ENCODE data around the gene CSTB. TPM values are rescaled to one million over a fixed set of nuclear protein-coding genes. Genes with fewer than 3 reads are reported as not detected.

The CSTB gene
- total RNA-seq, 4 donors from 2014 or later, result 375 to 700 (median 481) TPM

- H3K27ac ChIP-seq, result no peak overlapping the region
- 80 to 87% methylated on average over 1 to 3 of the region's 8 CpGs for WGBS, 2 donors
- intact Hi-C loops (cut with DNase I), result no loop called here
These were observed 32.2 kb downstream of the CSTB start for GRCh38 chr21:43743947-43744346.

GRCh38 chr21:43741423-43742096 is 34.5 kb downstream of the CSTB start:
- Histone ChIP-seq H3K9me3 (no peaks in the 10 kb centered on the region), H3K4me1 (peaks cover 0 to 17% (median 0%) of the 10 kb centered on the region in 3 donors), H3K27me3 (no peaks in the 10 kb centered on the region), H3K27ac (no peak overlapping the region), H3K36me3 (peaks cover 3 to 74% (median 29%) of the 10 kb centered on the region in 3 donors), H3K4me3 (no peak overlapping the region)
- no peak for DNase-seq
- intact Hi-C loops (cut with DNase I), result no loop called here
- WGBS, 2 donors, result 82% methylated on average over 2 of the region's 28 CpGs; no CpG with 5 or more reads in 1 of the 2 donors
- no peak for TF ChIP-seq POLR2A (IDR thresholded peaks at IDR 0.05)
- TF ChIP-seq, protein P1, sequence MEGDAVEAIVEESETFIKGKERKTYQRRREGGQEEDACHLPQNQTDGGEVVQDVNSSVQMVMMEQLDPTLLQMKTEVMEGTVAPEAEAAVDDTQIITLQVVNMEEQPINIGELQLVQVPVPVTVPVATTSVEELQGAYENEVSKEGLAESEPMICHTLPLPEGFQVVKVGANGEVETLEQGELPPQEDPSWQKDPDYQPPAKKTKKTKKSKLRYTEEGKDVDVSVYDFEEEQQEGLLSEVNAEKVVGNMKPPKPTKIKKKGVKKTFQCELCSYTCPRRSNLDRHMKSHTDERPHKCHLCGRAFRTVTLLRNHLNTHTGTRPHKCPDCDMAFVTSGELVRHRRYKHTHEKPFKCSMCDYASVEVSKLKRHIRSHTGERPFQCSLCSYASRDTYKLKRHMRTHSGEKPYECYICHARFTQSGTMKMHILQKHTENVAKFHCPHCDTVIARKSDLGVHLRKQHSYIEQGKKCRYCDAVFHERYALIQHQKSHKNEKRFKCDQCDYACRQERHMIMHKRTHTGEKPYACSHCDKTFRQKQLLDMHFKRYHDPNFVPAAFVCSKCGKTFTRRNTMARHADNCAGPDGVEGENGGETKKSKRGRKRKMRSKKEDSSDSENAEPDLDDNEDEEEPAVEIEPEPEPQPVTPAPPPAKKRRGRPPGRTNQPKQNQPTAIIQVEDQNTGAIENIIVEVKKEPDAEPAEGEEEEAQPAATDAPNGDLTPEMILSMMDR (IDR thresholded peaks at IDR 0.05), result no peak

More at GRCh38 chr21:43743947-43744346, 32.2 kb downstream of the CSTB start:
- Histone ChIP-seq H3K36me3 (peaks cover 5 to 75% (median 25%) of the 10 kb centered on the region in 3 donors), H3K27me3 (no peaks in the 10 kb centered on the region), H3K4me1 (peaks cover 0 to 21% (median 0%) of the 10 kb centered on the region in 3 donors), H3K9me3 (no peaks in the 10 kb centered on the region), H3K4me3 (no peak overlapping the region)
- DNase-seq, result no peak
- TF ChIP-seq, protein P1 (IDR thresholded peaks at IDR 0.05), result no peak
- no peak for TF ChIP-seq POLR2A (IDR thresholded peaks at IDR 0.05)

GRCh38 chr21:43740497-43741156 is 35.5 kb downstream of the CSTB start:
- WGBS, 2 donors, result 34 to 51% methylated on average over 8 to 10 of the region's 25 CpGs
- intact Hi-C loops (cut with DNase I), result no loop called here

DNA sequence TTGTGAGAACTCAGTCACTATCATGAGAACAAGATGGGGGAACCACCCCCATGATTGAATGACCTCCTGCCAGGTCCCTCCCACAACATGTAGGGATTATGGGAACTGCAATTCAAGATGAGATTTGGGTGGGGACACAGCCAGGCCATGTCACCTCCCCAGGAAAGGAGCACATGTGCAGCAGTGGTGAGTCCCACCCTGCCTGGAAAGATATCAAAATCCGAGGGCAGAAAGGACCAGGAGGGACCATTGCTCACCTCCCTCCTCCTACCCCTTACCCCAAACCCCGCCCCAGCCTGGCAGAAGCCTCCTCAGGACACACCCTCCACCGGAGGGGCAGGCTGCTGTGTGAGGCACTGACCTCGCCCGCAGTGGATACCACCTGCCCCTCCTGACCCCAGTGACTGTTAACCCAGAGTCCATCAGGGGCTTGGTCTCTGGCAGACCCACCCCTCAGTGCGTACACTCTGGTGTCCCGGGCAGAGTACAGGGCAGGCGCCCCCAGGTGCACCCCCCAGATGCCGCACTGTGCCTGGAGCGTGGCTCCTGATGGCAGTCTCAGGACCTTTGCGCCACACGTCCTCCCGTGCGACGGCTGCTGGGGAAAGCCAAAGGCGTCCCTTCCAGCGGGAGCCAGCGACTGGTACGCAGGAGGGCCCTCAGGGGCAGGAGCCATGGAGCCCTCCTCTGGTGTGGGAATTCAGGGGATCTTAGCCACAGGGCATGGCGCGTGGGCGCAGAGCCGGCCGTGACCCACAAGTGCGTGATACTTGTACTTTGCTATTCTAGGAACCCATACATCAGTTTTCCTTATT is 36.3 kb downstream of the CSTB start:
- H3K36me3 ChIP-seq, result peaks cover 3 to 74% (median 15%) of the 10 kb centered on the region in 3 donors
- intact Hi-C loops (cut with DNase I), result no loop called here
- H3K4me3 ChIP-seq, result no peak overlapping the region
- DNase-seq, result no peak
- H3K27ac ChIP-seq, result peak overlapping the region; percentile 61 to 73 (median 68)
- TF ChIP-seq, protein P1 (IDR thresholded peaks at IDR 0.05), result no peak
- no peak for TF ChIP-seq POLR2A (IDR thresholded peaks at IDR 0.05)
- H3K9me3 ChIP-seq, result no peaks in the 10 kb centered on the region
- no peaks in the 10 kb centered on the region for H3K27me3 ChIP-seq
- H3K4me1 ChIP-seq, result peaks cover 0 to 26% (median 3%) of the 10 kb centered on the region in 3 donors
- 47 to 84% methylated on average over 4 to 8 of the region's 25 CpGs for WGBS, 2 donors

More at GRCh38 chr21:43740497-43741156, 35.5 kb downstream of the CSTB start:
- no peak for DNase-seq
- TF ChIP-seq, protein P1 (IDR thresholded peaks at IDR 0.05), result no peak
- no peak for TF ChIP-seq POLR2A (IDR thresholded peaks at IDR 0.05)
- H3K4me3 ChIP-seq, result peak overlapping the region in 1 of 4 donors; percentile 12
- peak overlapping the region; percentile 61 to 73 (median 68) for H3K27ac ChIP-seq
- H3K4me1 ChIP-seq, result peaks cover 0 to 18% (median 0%) of the 10 kb centered on the region in 3 donors
- no peaks in the 10 kb centered on the region for H3K27me3 ChIP-seq
- no peaks in the 10 kb centered on the region for H3K9me3 ChIP-seq
- peaks cover 3 to 74% (median 20%) of the 10 kb centered on the region in 3 donors for H3K36me3 ChIP-seq

All from esophagus squamous epithelium (tissue), 5 donors.